BE2C (cell line): ENCODE measurements around the gene GPRIN1.

Experiments
- DNase-seq: peaks from one replicate; pipeline ENCODE4 v3.0.0-alpha.2; 2020
- H3K27me3 ChIP-seq: fragments of 250-450 bp; sonication (Bioruptor Pico); 2 replicates; pipeline ENCODE4 v1.5.1; 2020; ENCODE audit warnings: mild to moderate bottlenecking
- H3K36me3 ChIP-seq: fragments of 250-450 bp; sonication (Bioruptor Pico); 2 replicates; pipeline ENCODE4 v1.5.1; 2020; ENCODE audit warnings: mild to moderate bottlenecking
- H3K4me1 ChIP-seq: fragments of 250-450 bp; sonication (Bioruptor Pico); 2 replicates; pipeline ENCODE4 v1.5.1; 2020
- H3K4me3 ChIP-seq: 2 replicates; pipeline ENCODE4 v1.5.1; 2011; ENCODE audit warnings: low read depth, low read length
- H3K9me3 ChIP-seq: fragments of 250-450 bp; sonication (Bioruptor Pico); 2 replicates; pipeline ENCODE4 v1.5.1; 2020
- TF ChIP-seq, protein P1 (sequence below): IDR thresholded peaks from 2 replicates; pipeline ENCODE4 v1.5.1; 2012; ENCODE audit warnings: mild to moderate bottlenecking, low read depth, low read length

Gene GPRIN1

DNA sequence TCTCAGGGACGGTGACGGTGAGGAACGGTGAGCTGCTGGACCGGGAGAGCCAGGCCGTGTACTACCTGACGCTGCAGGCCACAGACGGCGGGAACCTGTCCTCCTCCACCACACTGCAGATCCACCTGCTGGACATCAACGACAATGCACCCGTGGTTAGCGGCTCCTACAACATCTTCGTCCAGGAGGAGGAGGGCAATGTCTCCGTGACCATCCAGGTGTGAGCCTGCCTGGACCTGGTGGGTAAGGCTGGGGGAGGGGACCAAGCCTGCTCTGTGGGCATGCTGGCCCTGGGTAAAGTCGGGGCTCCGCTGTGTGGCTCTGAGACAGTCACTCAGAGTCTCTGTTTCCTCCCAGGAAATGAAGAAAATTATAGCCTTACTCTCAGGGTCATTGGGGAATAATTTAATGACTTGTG, 31.6 kb downstream of the GPRIN1 start:
- H3K4me3 ChIP-seq = no peak overlapping the region
- no peaks in the 10 kb centered on the region for H3K36me3 ChIP-seq
- TF ChIP-seq, protein P1, sequence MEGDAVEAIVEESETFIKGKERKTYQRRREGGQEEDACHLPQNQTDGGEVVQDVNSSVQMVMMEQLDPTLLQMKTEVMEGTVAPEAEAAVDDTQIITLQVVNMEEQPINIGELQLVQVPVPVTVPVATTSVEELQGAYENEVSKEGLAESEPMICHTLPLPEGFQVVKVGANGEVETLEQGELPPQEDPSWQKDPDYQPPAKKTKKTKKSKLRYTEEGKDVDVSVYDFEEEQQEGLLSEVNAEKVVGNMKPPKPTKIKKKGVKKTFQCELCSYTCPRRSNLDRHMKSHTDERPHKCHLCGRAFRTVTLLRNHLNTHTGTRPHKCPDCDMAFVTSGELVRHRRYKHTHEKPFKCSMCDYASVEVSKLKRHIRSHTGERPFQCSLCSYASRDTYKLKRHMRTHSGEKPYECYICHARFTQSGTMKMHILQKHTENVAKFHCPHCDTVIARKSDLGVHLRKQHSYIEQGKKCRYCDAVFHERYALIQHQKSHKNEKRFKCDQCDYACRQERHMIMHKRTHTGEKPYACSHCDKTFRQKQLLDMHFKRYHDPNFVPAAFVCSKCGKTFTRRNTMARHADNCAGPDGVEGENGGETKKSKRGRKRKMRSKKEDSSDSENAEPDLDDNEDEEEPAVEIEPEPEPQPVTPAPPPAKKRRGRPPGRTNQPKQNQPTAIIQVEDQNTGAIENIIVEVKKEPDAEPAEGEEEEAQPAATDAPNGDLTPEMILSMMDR = peak; percentile 59
- H3K9me3 ChIP-seq = no peaks in the 10 kb centered on the region
- peak; percentile 62 for DNase-seq
- no peaks in the 10 kb centered on the region for H3K4me1 ChIP-seq
- no peaks in the 10 kb centered on the region for H3K27me3 ChIP-seq

DNA sequence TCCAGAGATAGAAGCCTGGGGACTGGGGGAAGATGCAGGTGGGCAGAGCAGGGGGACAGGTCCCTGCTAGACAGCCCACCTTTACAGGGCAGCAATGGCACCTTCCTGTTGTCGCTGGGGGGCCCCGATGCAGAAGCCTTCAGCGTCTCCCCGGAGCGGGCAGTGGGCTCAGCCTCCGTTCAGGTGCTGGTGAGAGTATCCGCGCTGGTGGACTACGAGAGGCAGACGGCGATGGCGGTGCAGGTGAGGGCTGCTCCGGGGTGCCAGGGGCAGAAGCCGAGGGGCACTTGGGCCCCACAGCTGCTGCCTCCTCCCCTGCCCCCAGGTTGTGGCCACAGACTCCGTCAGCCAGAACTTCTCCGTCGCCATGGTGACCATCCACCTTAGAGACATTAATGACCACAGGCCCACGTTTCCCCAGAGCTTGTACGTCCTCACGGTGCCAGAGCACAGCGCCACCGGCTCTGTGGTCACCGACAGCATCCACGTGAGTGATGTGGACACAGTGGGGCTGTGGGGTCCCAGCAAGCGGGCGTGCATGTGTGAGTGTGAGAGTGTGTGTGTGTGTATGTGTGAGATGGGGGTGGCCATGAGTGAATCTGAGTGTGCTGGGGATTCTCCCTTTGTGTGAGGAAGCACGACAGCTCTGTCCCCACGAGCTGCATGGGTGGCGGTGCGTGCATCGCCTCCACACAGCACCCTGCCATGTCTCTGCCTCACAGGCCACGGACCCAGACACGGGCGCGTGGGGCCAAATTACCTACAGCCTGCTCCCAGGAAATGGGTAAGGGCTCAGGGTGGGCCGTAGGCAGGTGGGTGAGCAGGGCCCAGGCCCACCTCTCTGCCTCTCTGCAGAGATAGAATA, 32.4 kb downstream of the GPRIN1 start:
- TF ChIP-seq, protein P1 = no peak
- Histone ChIP-seq H3K36me3 (no peaks in the 10 kb centered on the region), H3K4me3 (no peak overlapping the region), H3K4me1 (no peaks in the 10 kb centered on the region), H3K27me3 (no peaks in the 10 kb centered on the region), H3K9me3 (no peaks in the 10 kb centered on the region)
- no peak for DNase-seq

DNA sequence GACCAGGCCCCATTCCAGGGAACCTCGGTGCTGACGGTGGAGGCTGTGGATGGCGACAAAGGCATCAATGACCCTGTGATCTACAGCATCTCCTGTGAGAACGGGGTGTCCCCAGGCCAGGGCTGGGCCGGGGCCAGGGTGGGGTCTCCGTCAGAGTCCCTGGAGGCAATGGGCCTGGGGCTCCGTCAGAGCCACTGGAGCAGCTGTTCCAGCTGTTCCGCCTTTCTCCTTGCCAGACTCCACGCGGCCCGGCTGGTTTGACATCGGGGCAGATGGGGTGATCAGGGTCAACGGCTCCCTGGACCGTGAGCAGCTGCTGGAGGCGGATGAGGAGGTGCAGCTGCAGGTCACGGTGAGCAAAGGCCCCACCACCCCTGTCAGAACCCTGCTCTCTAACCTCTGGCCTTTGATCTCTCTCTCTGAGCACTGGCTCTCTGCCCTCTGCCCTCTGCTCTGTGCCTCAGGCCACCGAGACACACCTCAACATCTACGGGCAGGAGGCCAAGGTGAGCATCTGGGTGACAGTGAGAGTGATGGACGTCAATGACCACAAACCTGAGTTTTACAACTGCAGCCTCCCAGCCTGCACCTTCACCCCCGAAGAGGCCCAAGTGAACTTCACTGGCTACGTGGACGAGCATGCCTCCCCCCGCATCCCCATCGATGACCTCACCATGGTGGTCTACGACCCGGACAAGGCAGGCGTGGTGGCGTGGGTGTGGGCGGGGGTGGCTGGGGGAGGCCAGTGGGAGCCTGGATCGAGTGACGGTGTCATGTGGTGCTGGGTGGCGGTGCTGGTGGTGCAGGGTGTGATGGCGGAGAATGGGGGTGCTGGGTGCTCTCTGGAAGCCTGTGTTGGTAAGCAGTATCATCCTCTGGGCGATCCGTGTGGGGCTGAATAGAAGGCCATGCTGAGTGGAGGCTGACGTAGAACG, 34.2 kb downstream of the GPRIN1 start:
- Histone ChIP-seq H3K36me3 (no peaks in the 10 kb centered on the region), H3K4me3 (no peak overlapping the region), H3K27me3 (no peaks in the 10 kb centered on the region), H3K4me1 (no peaks in the 10 kb centered on the region), H3K9me3 (no peaks in the 10 kb centered on the region)
- no peak for DNase-seq
- TF ChIP-seq, protein P1 = no peak

- no peaks in the 10 kb centered on the region for H3K27me3 ChIP-seq
- no peaks in the 10 kb centered on the region for H3K36me3 ChIP-seq
- H3K4me1 ChIP-seq = no peaks in the 10 kb centered on the region
- H3K4me3 ChIP-seq = no peak overlapping the region
- TF ChIP-seq, protein P1 = no peak
- no peak for DNase-seq
- H3K9me3 ChIP-seq = no peaks in the 10 kb centered on the region
Measured at GRCh38 chr5:176575066-176575465, 34.9 kb downstream of the GPRIN1 start.

DNA sequence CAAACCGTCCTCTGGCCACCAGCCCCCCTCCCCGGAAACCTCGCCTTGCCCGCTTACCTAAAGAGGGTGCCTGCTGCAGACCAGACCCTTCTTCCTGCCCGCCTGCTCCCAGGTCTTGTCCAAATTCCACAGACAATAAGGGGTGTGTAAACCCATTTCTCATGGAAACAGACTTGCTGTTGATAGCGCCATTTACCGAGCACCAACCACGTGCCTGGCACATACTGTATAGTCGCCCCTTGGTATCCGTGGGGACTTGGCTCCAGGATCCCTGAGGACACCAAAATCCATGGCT, 35.7 kb downstream of the GPRIN1 start:
- TF ChIP-seq, protein P1 = no peak
- no peaks in the 10 kb centered on the region for H3K27me3 ChIP-seq
- no peaks in the 10 kb centered on the region for H3K9me3 ChIP-seq
- no peak for DNase-seq
- H3K36me3 ChIP-seq = no peaks in the 10 kb centered on the region
- H3K4me3 ChIP-seq = no peak overlapping the region
- no peaks in the 10 kb centered on the region for H3K4me1 ChIP-seq
